Measurements from ENCODE around the gene SMARCA4.

DNA sequence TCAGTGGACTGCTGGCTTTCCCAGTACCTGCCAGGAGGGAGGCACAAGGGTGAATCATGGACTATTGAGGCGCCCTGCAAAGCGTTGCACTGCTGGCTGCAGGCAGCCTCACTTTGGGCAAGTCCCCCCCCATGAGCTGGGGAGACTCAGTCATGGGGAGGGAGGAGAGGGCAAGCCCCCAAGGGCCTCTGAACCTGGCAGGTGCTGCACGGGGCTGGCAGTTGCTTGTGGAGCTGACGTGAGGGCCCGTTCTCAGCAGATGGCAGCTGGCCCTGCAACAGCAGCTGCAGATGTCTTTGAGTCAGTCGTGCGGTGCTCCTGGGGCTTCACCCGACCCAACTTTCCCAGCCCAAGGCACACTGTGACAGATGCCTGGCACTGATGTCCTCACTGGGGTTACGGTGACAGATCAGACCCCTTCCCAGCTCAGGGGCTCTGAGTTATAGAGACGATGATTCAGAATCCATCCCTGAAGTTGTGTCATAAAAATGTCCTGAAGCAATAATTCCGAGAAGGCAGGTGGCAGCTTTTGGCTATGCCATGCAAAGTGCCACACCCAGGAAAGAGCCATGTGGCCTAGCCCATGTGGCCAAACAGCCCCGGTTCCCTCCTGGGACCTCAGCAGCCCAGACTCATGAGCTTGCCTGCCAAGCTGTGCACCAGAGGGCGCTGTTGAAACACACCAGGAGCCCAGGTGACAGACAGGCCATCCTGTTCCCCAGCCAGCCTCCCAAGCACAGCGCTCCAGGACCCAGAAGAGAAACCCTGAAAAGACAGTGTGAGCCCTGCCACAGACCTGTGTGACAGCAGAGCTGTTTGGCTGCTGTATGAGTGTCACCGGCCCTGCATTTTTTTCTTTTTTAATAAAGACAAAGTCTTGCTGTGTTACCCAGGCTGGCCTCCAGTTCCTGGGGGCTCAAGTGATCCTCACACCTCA lies 74.9 kb downstream of the SMARCA4 start:
- TF ChIP-seq, protein P1, sequence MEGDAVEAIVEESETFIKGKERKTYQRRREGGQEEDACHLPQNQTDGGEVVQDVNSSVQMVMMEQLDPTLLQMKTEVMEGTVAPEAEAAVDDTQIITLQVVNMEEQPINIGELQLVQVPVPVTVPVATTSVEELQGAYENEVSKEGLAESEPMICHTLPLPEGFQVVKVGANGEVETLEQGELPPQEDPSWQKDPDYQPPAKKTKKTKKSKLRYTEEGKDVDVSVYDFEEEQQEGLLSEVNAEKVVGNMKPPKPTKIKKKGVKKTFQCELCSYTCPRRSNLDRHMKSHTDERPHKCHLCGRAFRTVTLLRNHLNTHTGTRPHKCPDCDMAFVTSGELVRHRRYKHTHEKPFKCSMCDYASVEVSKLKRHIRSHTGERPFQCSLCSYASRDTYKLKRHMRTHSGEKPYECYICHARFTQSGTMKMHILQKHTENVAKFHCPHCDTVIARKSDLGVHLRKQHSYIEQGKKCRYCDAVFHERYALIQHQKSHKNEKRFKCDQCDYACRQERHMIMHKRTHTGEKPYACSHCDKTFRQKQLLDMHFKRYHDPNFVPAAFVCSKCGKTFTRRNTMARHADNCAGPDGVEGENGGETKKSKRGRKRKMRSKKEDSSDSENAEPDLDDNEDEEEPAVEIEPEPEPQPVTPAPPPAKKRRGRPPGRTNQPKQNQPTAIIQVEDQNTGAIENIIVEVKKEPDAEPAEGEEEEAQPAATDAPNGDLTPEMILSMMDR (IDR thresholded peaks at IDR 0.05): peak; percentile 76 to 82 (median 81)
- TF ChIP-seq POLR2A (IDR thresholded peaks at IDR 0.05): no peak

All from testis (tissue), 2 donors.